K562 (cell line): Measurements from ENCODE around the gene C1QTNF12. TPM values are rescaled to one million over a fixed set of nuclear protein-coding genes. Genes with fewer than 3 reads are reported as not detected.

Experiments used
- ADNP ChIP-seq: fragments of 200-800 bp; sonication (Bioruptor generic); IDR thresholded peaks from 2 replicates; pipeline ENCODE4 v1.6.1; 2016; ENCODE audit warnings: missing genetic modification characterization, missing compliant biosample characterization
- BRF1 ChIP-seq: IDR thresholded peaks from 3 replicates; pipeline ENCODE4 v1.6.1; 2011; ENCODE audit warnings: borderline replicate concordance, mild to moderate bottlenecking; ENCODE audit not compliant: insufficient read length; ENCODE audit errors: extremely low read depth
- CBFA2T3 ChIP-seq: fragments of 450-650 bp; IDR thresholded peaks from 2 replicates; pipeline ENCODE4 v1.6.1; 2017
- CBX5 ChIP-seq: IDR thresholded peaks from 2 replicates; pipeline ENCODE4 v1.6.1; 2014; ENCODE audit warnings: low read depth, borderline replicate concordance
- DPF2 ChIP-seq: fragments of 450-650 bp; IDR thresholded peaks from 2 replicates; pipeline ENCODE4 v1.6.1; 2016
- E2F3 ChIP-seq: fragments of 250-450 bp; sonication (Bioruptor Pico); IDR thresholded peaks from 2 replicates; pipeline ENCODE4 v1.4.0; 2020; ENCODE audit warnings: mild to moderate bottlenecking
- E2F5 ChIP-seq: sonication (generic); formaldehyde crosslinking; IDR thresholded peaks from 2 replicates; pipeline ENCODE4 v1.8.0; 2022; ENCODE audit warnings: mild to moderate bottlenecking, missing genetic modification reagents
- KLF16 ChIP-seq: IDR thresholded peaks from 2 replicates; pipeline ENCODE4 v1.6.1; 2016; ENCODE audit warnings: antibody characterized with exemption
- MCM7 ChIP-seq, 2 experiments: fragments of 450-650 bp; IDR thresholded peaks; 2 replicates each; pipeline ENCODE4 v1.6.1; 2016 to 2018
- POLR2AphosphoS2 ChIP-seq: IDR thresholded peaks from 2 replicates; pipeline ENCODE4 v1.6.1; 2012; ENCODE audit warnings: low read length, improper control_type of control experiment
- RBM34 ChIP-seq: fragments of 200-400 bp; formaldehyde crosslinking; IDR thresholded peaks from 2 replicates; pipeline ENCODE4 v1.6.1; 2018; ENCODE audit warnings: low read length, borderline replicate concordance; ENCODE audit not compliant: insufficient read depth
- SETDB1 ChIP-seq: IDR thresholded peaks from one replicate; pipeline ENCODE4 v1.6.1; 2012; ENCODE audit warnings: low read length, control low read depth, inconsistent platforms
- SRF ChIP-seq, 2 experiments: fragments of 250-450, 450-650 bp in 1 of 2; sonication (Bioruptor Pico) in 1 of 2; sonication (generic) in 1 of 2; formaldehyde crosslinking; IDR thresholded peaks; 2 replicates each; pipeline versions ENCODE4 v1.5.0 to v1.5.1; 2020 to 2022; ENCODE audit warnings: mild to moderate bottlenecking in 1 of 2, missing genetic modification reagents in 1 of 2
- TAF9B ChIP-seq: fragments of 450-650 bp; IDR thresholded peaks from 2 replicates; pipeline ENCODE4 v1.6.1; 2018; ENCODE audit warnings: mild to moderate bottlenecking; ENCODE audit not compliant: partially characterized antibody
- polyA plus RNA-seq, 8 experiments: library from polyadenylated mRNA; depleted of rRNA in 4 of 8; stranded (reverse) in 5 of 8; unstranded in 3 of 8; fragments of >200 nt; fragmentation: Nextera tagmentation in 2 of 8; fragmentation: Illumina TruSeq in 1 of 8; extraction: Ambion mirVana in 2 of 8; extraction: Trizol in 1 of 8; gene quantifications; 2 replicates each; pipeline versions ENCODE4 v1.2.1 to v1.2.3, GENCODE V29; 2011 to 2014; ENCODE audit warnings: inconsistent platforms in 1 of 8, missing spikeins in 1 of 8
- total RNA-seq, 7 experiments: library from RNA; depleted of rRNA in 6 of 7; stranded (reverse); fragments of >200 nt in 6 of 7; fragmentation: Illumina TruSeq in 2 of 7; extraction: Trizol in 2 of 7; gene quantifications; 2 replicates each; pipeline versions ENCODE4 v1.2.1 to v1.2.3, GENCODE V29; 2011 to 2021; ENCODE audit warnings: low replicate concordance in 1 of 7
- TF ChIP-seq, protein P1 (sequence below): fragments of 450-650 bp; IDR thresholded peaks from 2 replicates; pipeline ENCODE4 v1.6.1; 2016; ENCODE audit warnings: borderline replicate concordance
- TF ChIP-seq, protein P2 (sequence below): sonication (generic); formaldehyde crosslinking; IDR thresholded peaks from 2 replicates; pipeline ENCODE4 v1.4.0; 2020; ENCODE audit warnings: mild to moderate bottlenecking, missing genetic modification reagents
- TF ChIP-seq, protein P3 (sequence below), 2 experiments: fragments of 450-650 bp in 1 of 2; sonication (generic) in 1 of 2; formaldehyde crosslinking; conservative IDR thresholded peaks; 2 replicates each; pipeline versions ENCODE4 v1.4.0 to v1.8.1; 2020 to 2022; ENCODE audit warnings: mild to moderate bottlenecking in 1 of 2, missing genetic modification reagents in 1 of 2
- TF ChIP-seq, protein P4 (sequence below): fragments of 450-650 bp; IDR thresholded peaks from 2 replicates; pipeline ENCODE4 v1.7.1; 2018; ENCODE audit warnings: mild to moderate bottlenecking, low read depth; ENCODE audit not compliant: partially characterized antibody
- TF ChIP-seq, protein P5 (sequence below): fragments of 450-650 bp; IDR thresholded peaks from 2 replicates; pipeline ENCODE4 v1.6.1; 2016; ENCODE audit warnings: low read depth, mild to moderate bottlenecking, moderate library complexity

Gene C1QTNF12
- total and polyA plus RNA-seq, 9 of the 15 experiments (the other 6 are each of a cell fraction or from before 2014, with no cell fraction given), result 0.11 to 4.3 (median 0.93) TPM; not detected in 3

DNA sequence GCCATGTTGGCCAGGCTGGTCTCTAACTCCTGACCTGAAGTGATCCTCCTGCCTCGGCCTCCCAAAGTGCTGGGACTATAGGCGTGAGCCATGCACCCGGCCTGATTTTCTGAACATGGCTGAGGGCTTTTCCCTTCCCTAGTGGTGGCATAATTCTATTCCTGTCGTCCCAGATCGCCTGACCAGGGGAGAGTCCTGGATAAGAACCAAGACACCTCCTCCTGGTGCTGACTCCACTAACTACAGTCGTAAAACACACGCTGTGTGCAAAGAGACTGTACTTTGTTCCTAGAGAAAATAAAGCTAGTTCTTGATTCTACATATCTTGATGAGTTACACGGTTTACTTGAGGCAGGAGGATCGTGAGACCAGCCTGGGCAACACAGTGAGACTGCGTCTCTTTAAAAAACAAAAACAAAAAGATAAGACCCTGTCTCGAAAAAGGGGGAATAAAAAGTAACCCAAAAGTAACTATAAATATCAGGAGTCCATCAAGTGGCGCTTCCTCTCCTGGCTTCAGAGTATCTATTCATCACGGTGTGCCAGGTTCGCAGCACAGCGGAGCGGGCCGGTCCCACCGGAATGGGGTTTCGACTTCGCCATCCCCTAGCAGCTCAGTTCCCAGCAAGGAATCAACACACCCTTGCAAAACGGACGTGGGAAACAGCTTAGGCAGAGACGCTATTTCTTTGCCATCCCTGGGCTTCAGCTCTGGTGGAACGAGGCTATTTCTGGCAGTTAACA is 15.7 kb downstream of the C1QTNF12 start (continued):
- TF ChIP-seq, protein P1, sequence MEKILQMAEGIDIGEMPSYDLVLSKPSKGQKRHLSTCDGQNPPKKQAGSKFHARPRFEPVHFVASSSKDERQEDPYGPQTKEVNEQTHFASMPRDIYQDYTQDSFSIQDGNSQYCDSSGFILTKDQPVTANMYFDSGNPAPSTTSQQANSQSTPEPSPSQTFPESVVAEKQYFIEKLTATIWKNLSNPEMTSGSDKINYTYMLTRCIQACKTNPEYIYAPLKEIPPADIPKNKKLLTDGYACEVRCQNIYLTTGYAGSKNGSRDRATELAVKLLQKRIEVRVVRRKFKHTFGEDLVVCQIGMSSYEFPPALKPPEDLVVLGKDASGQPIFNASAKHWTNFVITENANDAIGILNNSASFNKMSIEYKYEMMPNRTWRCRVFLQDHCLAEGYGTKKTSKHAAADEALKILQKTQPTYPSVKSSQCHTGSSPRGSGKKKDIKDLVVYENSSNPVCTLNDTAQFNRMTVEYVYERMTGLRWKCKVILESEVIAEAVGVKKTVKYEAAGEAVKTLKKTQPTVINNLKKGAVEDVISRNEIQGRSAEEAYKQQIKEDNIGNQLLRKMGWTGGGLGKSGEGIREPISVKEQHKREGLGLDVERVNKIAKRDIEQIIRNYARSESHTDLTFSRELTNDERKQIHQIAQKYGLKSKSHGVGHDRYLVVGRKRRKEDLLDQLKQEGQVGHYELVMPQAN, result no peak
- TF ChIP-seq POLR2AphosphoS2 (no peak), SETDB1 (no peak), E2F3 (CRISPR knock-in tag) (no peak), CBFA2T3 (no peak), BRF1 (no peak), CBX5 (no peak), E2F5 (CRISPR knock-in tag) (0 out of 2 replicates have a peak, but pooled peaks have one; percentile 38), KLF16 (no peak), SRF (CRISPR knock-in tag; IDR thresholded peaks at IDR 0.05) (no peak), RBM34 (no peak), TAF9B (no peak), ADNP (tag) (no peak), MCM7 (IDR thresholded peaks at IDR 0.05) (no peak), DPF2 (0 out of 2 replicates have a peak, but pooled peaks have one; percentile 13)
- TF ChIP-seq, protein P2, sequence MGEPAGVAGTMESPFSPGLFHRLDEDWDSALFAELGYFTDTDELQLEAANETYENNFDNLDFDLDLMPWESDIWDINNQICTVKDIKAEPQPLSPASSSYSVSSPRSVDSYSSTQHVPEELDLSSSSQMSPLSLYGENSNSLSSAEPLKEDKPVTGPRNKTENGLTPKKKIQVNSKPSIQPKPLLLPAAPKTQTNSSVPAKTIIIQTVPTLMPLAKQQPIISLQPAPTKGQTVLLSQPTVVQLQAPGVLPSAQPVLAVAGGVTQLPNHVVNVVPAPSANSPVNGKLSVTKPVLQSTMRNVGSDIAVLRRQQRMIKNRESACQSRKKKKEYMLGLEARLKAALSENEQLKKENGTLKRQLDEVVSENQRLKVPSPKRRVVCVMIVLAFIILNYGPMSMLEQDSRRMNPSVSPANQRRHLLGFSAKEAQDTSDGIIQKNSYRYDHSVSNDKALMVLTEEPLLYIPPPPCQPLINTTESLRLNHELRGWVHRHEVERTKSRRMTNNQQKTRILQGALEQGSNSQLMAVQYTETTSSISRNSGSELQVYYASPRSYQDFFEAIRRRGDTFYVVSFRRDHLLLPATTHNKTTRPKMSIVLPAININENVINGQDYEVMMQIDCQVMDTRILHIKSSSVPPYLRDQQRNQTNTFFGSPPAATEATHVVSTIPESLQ (CRISPR knock-in tag), result no peak; the same call in 1 of the 2 replicates
- TF ChIP-seq, protein P3, sequence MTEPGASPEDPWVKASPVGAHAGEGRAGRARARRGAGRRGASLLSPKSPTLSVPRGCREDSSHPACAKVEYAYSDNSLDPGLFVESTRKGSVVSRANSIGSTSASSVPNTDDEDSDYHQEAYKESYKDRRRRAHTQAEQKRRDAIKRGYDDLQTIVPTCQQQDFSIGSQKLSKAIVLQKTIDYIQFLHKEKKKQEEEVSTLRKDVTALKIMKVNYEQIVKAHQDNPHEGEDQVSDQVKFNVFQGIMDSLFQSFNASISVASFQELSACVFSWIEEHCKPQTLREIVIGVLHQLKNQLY (CRISPR knock-in tag; conservative IDR thresholded peaks at IDR 0.05), result no peak
- TF ChIP-seq, protein P4, sequence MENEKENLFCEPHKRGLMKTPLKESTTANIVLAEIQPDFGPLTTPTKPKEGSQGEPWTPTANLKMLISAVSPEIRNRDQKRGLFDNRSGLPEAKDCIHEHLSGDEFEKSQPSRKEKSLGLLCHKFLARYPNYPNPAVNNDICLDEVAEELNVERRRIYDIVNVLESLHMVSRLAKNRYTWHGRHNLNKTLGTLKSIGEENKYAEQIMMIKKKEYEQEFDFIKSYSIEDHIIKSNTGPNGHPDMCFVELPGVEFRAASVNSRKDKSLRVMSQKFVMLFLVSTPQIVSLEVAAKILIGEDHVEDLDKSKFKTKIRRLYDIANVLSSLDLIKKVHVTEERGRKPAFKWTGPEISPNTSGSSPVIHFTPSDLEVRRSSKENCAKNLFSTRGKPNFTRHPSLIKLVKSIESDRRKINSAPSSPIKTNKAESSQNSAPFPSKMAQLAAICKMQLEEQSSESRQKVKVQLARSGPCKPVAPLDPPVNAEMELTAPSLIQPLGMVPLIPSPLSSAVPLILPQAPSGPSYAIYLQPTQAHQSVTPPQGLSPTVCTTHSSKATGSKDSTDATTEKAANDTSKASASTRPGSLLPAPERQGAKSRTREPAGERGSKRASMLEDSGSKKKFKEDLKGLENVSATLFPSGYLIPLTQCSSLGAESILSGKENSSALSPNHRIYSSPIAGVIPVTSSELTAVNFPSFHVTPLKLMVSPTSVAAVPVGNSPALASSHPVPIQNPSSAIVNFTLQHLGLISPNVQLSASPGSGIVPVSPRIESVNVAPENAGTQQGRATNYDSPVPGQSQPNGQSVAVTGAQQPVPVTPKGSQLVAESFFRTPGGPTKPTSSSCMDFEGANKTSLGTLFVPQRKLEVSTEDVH, result no peak
- TF ChIP-seq, protein P5, sequence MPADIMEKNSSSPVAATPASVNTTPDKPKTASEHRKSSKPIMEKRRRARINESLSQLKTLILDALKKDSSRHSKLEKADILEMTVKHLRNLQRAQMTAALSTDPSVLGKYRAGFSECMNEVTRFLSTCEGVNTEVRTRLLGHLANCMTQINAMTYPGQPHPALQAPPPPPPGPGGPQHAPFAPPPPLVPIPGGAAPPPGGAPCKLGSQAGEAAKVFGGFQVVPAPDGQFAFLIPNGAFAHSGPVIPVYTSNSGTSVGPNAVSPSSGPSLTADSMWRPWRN, result no peak
